Measurements from ENCODE around the gene AP5B1. TPM values are rescaled to one million over a fixed set of nuclear protein-coding genes. Genes with fewer than 3 reads are reported as not detected.

AP5B1 gene
- total and polyA plus RNA-seq, 4 donors: 3.3 to 16.7 (median 13.3) TPM

GRCh38 chr11:65793625-65794400, 13.0 kb upstream of the AP5B1 start:
- H3K27me3 ChIP-seq (ENCODE audit: control insufficient read depth in 1 of 2, insufficient read depth in 2 of 2, low read length in 1 of 2): no peaks in the 10 kb centered on the region
- WGBS, 2 donors: 89 to 95% methylated on average over 28 to 29 of the region's 29 CpGs
- no peak overlapping the region for H3K27ac ChIP-seq (ENCODE audit: low read depth in 1 of 2, low read length in 2 of 2)
- H3K4me1 ChIP-seq (ENCODE audit: control insufficient read depth in 1 of 2, insufficient read depth in 2 of 2, low read length in 2 of 2): no peaks in the 10 kb centered on the region
- ATAC-seq (ENCODE audit: low FRiP score): no peak
- H3K4me3 ChIP-seq (ENCODE audit: low read length in 2 of 2): no peak overlapping the region
- H3K9me3 ChIP-seq (ENCODE audit: control insufficient read depth, low read length): no peaks in the 10 kb centered on the region
- intact Hi-C loops (cut with DNase I): no loop called here
- DNase-seq: no peak
- no peaks in the 10 kb centered on the region for H3K36me3 ChIP-seq (ENCODE audit: control insufficient read depth in 1 of 2, insufficient read depth in 2 of 2, low read length in 1 of 2)

GRCh38 chr11:65793144-65793581, 12.4 kb upstream of the AP5B1 start:
- ATAC-seq (ENCODE audit: low FRiP score) (no peak), DNase-seq (no peak)
- H3K27me3 ChIP-seq (ENCODE audit: control insufficient read depth in 1 of 2, insufficient read depth in 2 of 2, low read length in 1 of 2): no peaks in the 10 kb centered on the region
- intact Hi-C loops (cut with DNase I): no loop called here
- no peaks in the 10 kb centered on the region for H3K4me1 ChIP-seq (ENCODE audit: control insufficient read depth in 1 of 2, insufficient read depth in 2 of 2, low read length in 2 of 2)
- H3K9me3 ChIP-seq (ENCODE audit: control insufficient read depth, low read length): no peaks in the 10 kb centered on the region
- no peaks in the 10 kb centered on the region for H3K36me3 ChIP-seq (ENCODE audit: control insufficient read depth in 1 of 2, insufficient read depth in 2 of 2, low read length in 1 of 2)
- H3K27ac ChIP-seq (ENCODE audit: low read depth in 1 of 2, low read length in 2 of 2): no peak overlapping the region
- no peak overlapping the region for H3K4me3 ChIP-seq (ENCODE audit: low read length in 2 of 2)
- WGBS, 2 donors: 57 to 66% methylated on average over 16 of the region's 16 CpGs

- H3K4me1 ChIP-seq (ENCODE audit: control insufficient read depth in 1 of 2, insufficient read depth in 2 of 2, low read length in 2 of 2): no peaks in the 10 kb centered on the region
- DNase-seq (no peak), ATAC-seq (ENCODE audit: low FRiP score) (no peak)
- 86 to 88% methylated on average over 16 of the region's 16 CpGs for WGBS, 2 donors
- no peaks in the 10 kb centered on the region for H3K36me3 ChIP-seq (ENCODE audit: control insufficient read depth in 1 of 2, insufficient read depth in 2 of 2, low read length in 1 of 2)
- H3K27me3 ChIP-seq (ENCODE audit: control insufficient read depth in 1 of 2, insufficient read depth in 2 of 2, low read length in 1 of 2): no peaks in the 10 kb centered on the region
- H3K27ac ChIP-seq (ENCODE audit: low read depth in 1 of 2, low read length in 2 of 2): no peak overlapping the region
- intact Hi-C loops (cut with DNase I): no loop called here
- no peaks in the 10 kb centered on the region for H3K9me3 ChIP-seq (ENCODE audit: control insufficient read depth, low read length)
- no peak overlapping the region for H3K4me3 ChIP-seq (ENCODE audit: low read length in 2 of 2)
Measured at GRCh38 chr11:65792456-65792855, 11.7 kb upstream of the AP5B1 start.

GRCh38 chr11:65791719-65792213, 11.0 kb upstream of the AP5B1 start:
- Histone ChIP-seq H3K27me3 (ENCODE audit: control insufficient read depth in 1 of 2, insufficient read depth in 2 of 2, low read length in 1 of 2) (no peaks in the 10 kb centered on the region), H3K4me1 (ENCODE audit: control insufficient read depth in 1 of 2, insufficient read depth in 2 of 2, low read length in 2 of 2) (no peaks in the 10 kb centered on the region), H3K4me3 (ENCODE audit: low read length in 2 of 2) (no peak overlapping the region), H3K36me3 (ENCODE audit: control insufficient read depth in 1 of 2, insufficient read depth in 2 of 2, low read length in 1 of 2) (no peaks in the 10 kb centered on the region), H3K9me3 (ENCODE audit: control insufficient read depth, low read length) (no peaks in the 10 kb centered on the region), H3K27ac (ENCODE audit: low read depth in 1 of 2, low read length in 2 of 2) (no peak overlapping the region)
- intact Hi-C loops (cut with DNase I): no loop called here
- WGBS, 2 donors: 88 to 90% methylated on average over 13 of the region's 13 CpGs
- no peak for ATAC-seq (ENCODE audit: low FRiP score)
- DNase-seq: no peak

- no peak overlapping the region for H3K4me3 ChIP-seq (ENCODE audit: low read length in 2 of 2)
- 89 to 92% methylated on average over 18 of the region's 18 CpGs for WGBS, 2 donors
- no peak overlapping the region for H3K27ac ChIP-seq (ENCODE audit: low read depth in 1 of 2, low read length in 2 of 2)
- intact Hi-C loops (cut with DNase I): no loop called here
- ATAC-seq (ENCODE audit: low FRiP score) (no peak), DNase-seq (no peak)
- H3K36me3 ChIP-seq (ENCODE audit: control insufficient read depth in 1 of 2, insufficient read depth in 2 of 2, low read length in 1 of 2): no peaks in the 10 kb centered on the region
- no peaks in the 10 kb centered on the region for H3K9me3 ChIP-seq (ENCODE audit: control insufficient read depth, low read length)
- H3K4me1 ChIP-seq (ENCODE audit: control insufficient read depth in 1 of 2, insufficient read depth in 2 of 2, low read length in 2 of 2): no peaks in the 10 kb centered on the region
- no peaks in the 10 kb centered on the region for H3K27me3 ChIP-seq (ENCODE audit: control insufficient read depth in 1 of 2, insufficient read depth in 2 of 2, low read length in 1 of 2)
Measured at GRCh38 chr11:65790902-65791650, 10.3 kb upstream of the AP5B1 start.

GRCh38 chr11:65790104-65790901, 9.5 kb upstream of the AP5B1 start:
- no peak overlapping the region for H3K27ac ChIP-seq (ENCODE audit: low read depth in 1 of 2, low read length in 2 of 2)
- no peaks in the 10 kb centered on the region for H3K4me1 ChIP-seq (ENCODE audit: control insufficient read depth in 1 of 2, insufficient read depth in 2 of 2, low read length in 2 of 2)
- intact Hi-C loops (cut with DNase I): no loop called here
- 86 to 90% methylated on average over 13 of the region's 13 CpGs for WGBS, 2 donors
- no peak for ATAC-seq (ENCODE audit: low FRiP score)
- H3K36me3 ChIP-seq (ENCODE audit: control insufficient read depth in 1 of 2, insufficient read depth in 2 of 2, low read length in 1 of 2): no peaks in the 10 kb centered on the region
- DNase-seq: no peak
- H3K27me3 ChIP-seq (ENCODE audit: control insufficient read depth in 1 of 2, insufficient read depth in 2 of 2, low read length in 1 of 2): no peaks in the 10 kb centered on the region
- H3K9me3 ChIP-seq (ENCODE audit: control insufficient read depth, low read length): no peaks in the 10 kb centered on the region
- H3K4me3 ChIP-seq (ENCODE audit: low read length in 2 of 2): no peak overlapping the region

- H3K27ac ChIP-seq (ENCODE audit: low read depth in 1 of 2, low read length in 2 of 2): no peak overlapping the region
- no peaks in the 10 kb centered on the region for H3K27me3 ChIP-seq (ENCODE audit: control insufficient read depth in 1 of 2, insufficient read depth in 2 of 2, low read length in 1 of 2)
- H3K9me3 ChIP-seq (ENCODE audit: control insufficient read depth, low read length): no peaks in the 10 kb centered on the region
- H3K36me3 ChIP-seq (ENCODE audit: control insufficient read depth in 1 of 2, insufficient read depth in 2 of 2, low read length in 1 of 2): no peaks in the 10 kb centered on the region
- H3K4me3 ChIP-seq (ENCODE audit: low read length in 2 of 2): no peak overlapping the region
- no peak for ATAC-seq (ENCODE audit: low FRiP score)
- DNase-seq: no peak
- no peaks in the 10 kb centered on the region for H3K4me1 ChIP-seq (ENCODE audit: control insufficient read depth in 1 of 2, insufficient read depth in 2 of 2, low read length in 2 of 2)
- intact Hi-C loops (cut with DNase I): no loop called here
- WGBS, 2 donors: 80 to 81% methylated on average over 14 of the region's 14 CpGs
Measured at GRCh38 chr11:65789230-65790103, 8.7 kb upstream of the AP5B1 start.

- ATAC-seq (ENCODE audit: low FRiP score) (no peak), DNase-seq (no peak)
Measured at GRCh38 chr11:65788821-65789220, 8.0 kb upstream of the AP5B1 start.

More at GRCh38 chr11:65788821-65789220, 8.0 kb upstream of the AP5B1 start:
- H3K27ac ChIP-seq (ENCODE audit: low read depth in 1 of 2, low read length in 2 of 2): no peak overlapping the region
- no peaks in the 10 kb centered on the region for H3K4me1 ChIP-seq (ENCODE audit: control insufficient read depth in 1 of 2, insufficient read depth in 2 of 2, low read length in 2 of 2)
- H3K4me3 ChIP-seq (ENCODE audit: low read length in 2 of 2): no peak overlapping the region
- H3K9me3 ChIP-seq (ENCODE audit: control insufficient read depth, low read length): no peaks in the 10 kb centered on the region
- intact Hi-C loops (cut with DNase I): no loop called here
- H3K36me3 ChIP-seq (ENCODE audit: control insufficient read depth in 1 of 2, insufficient read depth in 2 of 2, low read length in 1 of 2): no peaks in the 10 kb centered on the region
- H3K27me3 ChIP-seq (ENCODE audit: control insufficient read depth in 1 of 2, insufficient read depth in 2 of 2, low read length in 1 of 2): no peaks in the 10 kb centered on the region
- 84 to 88% methylated on average over 6 of the region's 6 CpGs for WGBS, 2 donors
